ENCODE results near the gene AHCTF1. TPM values are rescaled to one million over a fixed set of nuclear protein-coding genes. Genes with fewer than 3 reads are reported as not detected.

The AHCTF1 gene
- total RNA-seq, 1 donor from 2014 or later: 31.3 TPM

DNA sequence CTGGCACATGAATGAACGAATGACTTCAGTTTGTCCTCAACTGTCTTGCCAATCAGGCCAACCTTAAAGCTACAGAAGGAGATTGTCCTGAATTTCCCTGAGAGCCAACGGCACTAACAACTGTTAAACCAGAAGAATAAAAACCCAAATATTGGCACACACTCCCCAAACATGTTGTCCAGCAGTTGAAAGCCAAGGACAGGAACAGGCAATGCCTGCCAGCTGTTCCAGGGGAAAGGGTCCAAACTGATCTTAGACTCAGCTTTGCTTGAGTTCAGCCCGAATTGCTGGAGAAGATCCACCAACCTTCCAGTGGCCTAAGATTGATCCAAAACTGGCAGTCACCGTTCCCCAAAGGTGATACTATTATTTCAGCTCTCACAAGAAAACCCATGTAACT lies 22.4 kb upstream of the AHCTF1 start:
- intact Hi-C loops (cut with micrococcal nuclease): no loop called here
- Mint-ChIP-seq H3K4me3 (no peak overlapping the region), H3K27ac (no peak overlapping the region), H3K36me3 (ENCODE audit: low read depth) (no peaks in the 10 kb centered on the region), H3K9me3 (no peaks in the 10 kb centered on the region), H3K27me3 (no peaks in the 10 kb centered on the region), H3K4me1 (no peaks in the 10 kb centered on the region)
- ATAC-seq (ENCODE audit: low read depth) (no peak), DNase-seq (no peak)
- ChIA-PET POLR2A (no interaction called here), CTCF (no interaction called here)
- TF ChIP-seq, protein P1, sequence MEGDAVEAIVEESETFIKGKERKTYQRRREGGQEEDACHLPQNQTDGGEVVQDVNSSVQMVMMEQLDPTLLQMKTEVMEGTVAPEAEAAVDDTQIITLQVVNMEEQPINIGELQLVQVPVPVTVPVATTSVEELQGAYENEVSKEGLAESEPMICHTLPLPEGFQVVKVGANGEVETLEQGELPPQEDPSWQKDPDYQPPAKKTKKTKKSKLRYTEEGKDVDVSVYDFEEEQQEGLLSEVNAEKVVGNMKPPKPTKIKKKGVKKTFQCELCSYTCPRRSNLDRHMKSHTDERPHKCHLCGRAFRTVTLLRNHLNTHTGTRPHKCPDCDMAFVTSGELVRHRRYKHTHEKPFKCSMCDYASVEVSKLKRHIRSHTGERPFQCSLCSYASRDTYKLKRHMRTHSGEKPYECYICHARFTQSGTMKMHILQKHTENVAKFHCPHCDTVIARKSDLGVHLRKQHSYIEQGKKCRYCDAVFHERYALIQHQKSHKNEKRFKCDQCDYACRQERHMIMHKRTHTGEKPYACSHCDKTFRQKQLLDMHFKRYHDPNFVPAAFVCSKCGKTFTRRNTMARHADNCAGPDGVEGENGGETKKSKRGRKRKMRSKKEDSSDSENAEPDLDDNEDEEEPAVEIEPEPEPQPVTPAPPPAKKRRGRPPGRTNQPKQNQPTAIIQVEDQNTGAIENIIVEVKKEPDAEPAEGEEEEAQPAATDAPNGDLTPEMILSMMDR (IDR thresholded peaks at IDR 0.05): no peak

DNA sequence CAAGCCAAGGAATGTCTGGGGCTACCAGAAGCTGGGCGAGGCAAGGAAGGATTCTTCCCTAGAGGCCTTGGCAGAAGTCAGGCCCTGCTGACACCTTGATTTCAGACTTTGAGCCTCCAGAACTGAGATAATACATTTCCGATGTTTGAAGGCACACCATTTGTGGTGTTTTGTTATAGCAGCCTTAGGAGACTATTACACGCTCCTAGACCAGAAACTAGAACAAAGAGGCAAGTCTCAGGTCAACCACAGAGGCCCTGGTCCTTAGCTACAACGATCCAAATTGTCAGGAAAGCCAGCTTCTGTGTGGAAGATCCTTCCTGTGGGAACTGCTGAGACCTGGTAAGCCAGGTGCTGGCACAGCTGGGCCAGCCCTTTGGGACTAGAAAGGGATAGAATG lies 19.7 kb upstream of the AHCTF1 start:
- no peak for DNase-seq
- no peak overlapping the region for H3K4me3 Mint-ChIP-seq
- peaks cover 6% of the 10 kb centered on the region for H3K4me1 Mint-ChIP-seq
- no peaks in the 10 kb centered on the region for H3K36me3 Mint-ChIP-seq (ENCODE audit: low read depth)
- POLR2A ChIA-PET: no interaction called here
- TF ChIP-seq, protein P1 (IDR thresholded peaks at IDR 0.05): no peak
- no peak overlapping the region for H3K27ac Mint-ChIP-seq
- CTCF ChIA-PET: no interaction called here
- no peaks in the 10 kb centered on the region for H3K9me3 Mint-ChIP-seq
- H3K27me3 Mint-ChIP-seq: no peaks in the 10 kb centered on the region
- no peak for ATAC-seq (ENCODE audit: low read depth)
- intact Hi-C loops (cut with micrococcal nuclease): no loop called here

DNA sequence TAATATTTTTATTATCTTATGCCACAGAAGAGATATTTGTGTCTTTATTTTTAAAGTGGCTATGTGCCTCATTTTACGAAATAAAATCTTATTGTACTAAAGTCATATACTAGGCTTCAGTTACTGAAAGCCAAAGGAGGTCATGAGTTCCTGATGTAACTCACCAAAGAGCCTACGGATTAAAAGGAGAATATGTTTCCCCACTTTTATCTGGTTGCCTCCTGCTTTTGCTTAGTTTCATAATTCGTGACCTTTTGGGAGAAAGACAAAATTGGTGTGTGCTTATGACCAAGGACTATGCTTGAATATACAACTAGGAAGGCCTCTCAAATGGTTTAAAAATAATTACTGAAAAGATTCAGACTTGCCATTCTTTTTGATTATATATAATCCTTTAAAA lies 18.2 kb upstream of the AHCTF1 start:
- DNase-seq (no peak), ATAC-seq (ENCODE audit: low read depth) (no peak)
- Mint-ChIP-seq H3K4me1 (peaks cover 6% of the 10 kb centered on the region), H3K9me3 (no peaks in the 10 kb centered on the region), H3K36me3 (ENCODE audit: low read depth) (no peaks in the 10 kb centered on the region), H3K27me3 (no peaks in the 10 kb centered on the region), H3K4me3 (no peak overlapping the region), H3K27ac (no peak overlapping the region)
- TF ChIP-seq, protein P1 (IDR thresholded peaks at IDR 0.05): no peak
- intact Hi-C loops (cut with micrococcal nuclease): no loop called here
- ChIA-PET POLR2A (no interaction called here), CTCF (no interaction called here)

DNA sequence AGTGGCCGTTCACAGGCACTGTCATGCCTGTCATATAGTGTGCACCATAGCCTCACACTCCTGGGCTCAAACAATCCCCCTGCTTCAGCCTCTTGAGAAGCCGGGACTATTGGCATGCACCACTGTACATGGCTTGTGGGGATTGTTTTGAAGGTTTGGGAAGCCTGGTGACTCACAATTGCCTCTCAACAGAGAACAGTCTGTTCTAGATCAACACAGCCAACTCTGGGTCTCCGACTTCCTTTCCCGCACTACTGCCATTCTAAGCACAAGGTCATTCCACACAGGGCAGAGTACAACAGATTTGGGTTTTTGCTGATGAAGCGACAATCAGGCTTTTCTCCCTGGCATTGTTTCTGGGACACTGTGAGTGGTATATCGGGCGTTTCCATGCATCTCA lies 15.5 kb upstream of the AHCTF1 start:
- H3K36me3 Mint-ChIP-seq (ENCODE audit: low read depth): no peaks in the 10 kb centered on the region
- H3K27ac Mint-ChIP-seq: no peak overlapping the region

DNA sequence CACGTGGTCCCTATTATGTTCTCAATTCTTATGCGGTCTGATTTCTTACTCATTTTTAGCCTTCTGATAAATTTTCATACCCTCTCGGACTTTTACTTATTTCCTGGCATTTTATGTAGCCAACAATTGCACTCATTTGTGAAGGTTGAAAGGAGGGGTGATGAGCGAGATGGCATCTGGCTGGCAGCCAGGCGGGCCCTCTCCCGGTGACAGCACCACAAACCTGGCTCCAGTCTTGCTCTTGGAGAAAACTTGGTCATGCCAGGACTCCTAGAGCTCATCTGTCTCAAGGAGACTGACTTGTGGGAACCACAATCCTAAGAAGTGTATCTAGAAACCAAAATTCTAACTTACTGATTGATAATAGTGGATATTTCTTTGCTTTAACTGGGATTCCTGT lies 14.6 kb upstream of the AHCTF1 start:
- no peak overlapping the region for H3K27ac Mint-ChIP-seq
- intact Hi-C loops (cut with micrococcal nuclease): no loop called here
- TF ChIP-seq, protein P1 (IDR thresholded peaks at IDR 0.05): no peak
- CTCF ChIA-PET: no interaction called here
- no peak for DNase-seq
- no peaks in the 10 kb centered on the region for H3K9me3 Mint-ChIP-seq
- peaks cover 6% of the 10 kb centered on the region for H3K4me1 Mint-ChIP-seq
- no peaks in the 10 kb centered on the region for H3K36me3 Mint-ChIP-seq (ENCODE audit: low read depth)
- no peaks in the 10 kb centered on the region for H3K27me3 Mint-ChIP-seq
- POLR2A ChIA-PET: no interaction called here
- no peak for ATAC-seq (ENCODE audit: low read depth)
- H3K4me3 Mint-ChIP-seq: no peak overlapping the region

More for the DNA sequence above, 15.5 kb upstream of the AHCTF1 start:
- CTCF ChIA-PET: no interaction called here
- TF ChIP-seq, protein P1 (IDR thresholded peaks at IDR 0.05): no peak
- H3K4me3 Mint-ChIP-seq: no peak overlapping the region
- peaks cover 6% of the 10 kb centered on the region for H3K4me1 Mint-ChIP-seq
- DNase-seq (no peak), ATAC-seq (ENCODE audit: low read depth) (no peak)
- H3K9me3 Mint-ChIP-seq: no peaks in the 10 kb centered on the region
- POLR2A ChIA-PET: no interaction called here
- intact Hi-C loops (cut with micrococcal nuclease): no loop called here
- no peaks in the 10 kb centered on the region for H3K27me3 Mint-ChIP-seq

All from activated B cell treated with CpG ODN at 0.5 μM for 24 hours (primary cell).